Epithelial cell of prostate (primary cell): Measurements from ENCODE around the gene DIAPH2.
"Not testable (repeated sequence)": the region's sequence is repeated elsewhere in the genome, so short reads cannot be mapped to it uniquely, and the experiment has no call there.

Experiments
- DNase-seq: peaks from one replicate; pipeline ENCODE4 v3.0.0-alpha.2; 2011; ENCODE audit warnings: low read depth, low spot score
- H3K27ac ChIP-seq: fragments of 450-650 bp; 2 replicates; pipeline ENCODE4 v1.5.1; 2017; ENCODE audit warnings: mild to moderate bottlenecking

Gene DIAPH2

GRCh38 chrX:97405031-97405660 lies 720.5 kb downstream of the DIAPH2 start:
- no peak for DNase-seq
- H3K27ac ChIP-seq = no peak overlapping the region

- not testable (repeated sequence) for DNase-seq, H3K27ac ChIP-seq
These were observed 725.2 kb downstream of the DIAPH2 start for GRCh38 chrX:97409632-97410415.

GRCh38 chrX:97416461-97416860 lies 731.8 kb downstream of the DIAPH2 start:
- DNase-seq = no peak
- H3K27ac ChIP-seq = no peak overlapping the region

GRCh38 chrX:97429101-97429500 lies 744.5 kb downstream of the DIAPH2 start:
- H3K27ac ChIP-seq = no peak overlapping the region
- DNase-seq = no peak

GRCh38 chrX:97431281-97431680 lies 746.6 kb downstream of the DIAPH2 start:
- no peak overlapping the region for H3K27ac ChIP-seq
- no peak for DNase-seq

GRCh38 chrX:97446298-97446882 lies 761.7 kb downstream of the DIAPH2 start:
- H3K27ac ChIP-seq = no peak overlapping the region
- DNase-seq = no peak

- no peak for DNase-seq
- no peak overlapping the region for H3K27ac ChIP-seq
These were observed 762.7 kb downstream of the DIAPH2 start for GRCh38 chrX:97447306-97447705.

- DNase-seq = no peak
These were observed 767.6 kb downstream of the DIAPH2 start for GRCh38 chrX:97452283-97452682.

GRCh38 chrX:97461763-97462162 lies 777.1 kb downstream of the DIAPH2 start:
- no peak overlapping the region for H3K27ac ChIP-seq
- no peak for DNase-seq

More at GRCh38 chrX:97452283-97452682, 767.6 kb downstream of the DIAPH2 start:
- H3K27ac ChIP-seq = no peak overlapping the region

GRCh38 chrX:97471071-97471470 lies 786.4 kb downstream of the DIAPH2 start:
- no peak for DNase-seq

GRCh38 chrX:97474933-97475332 lies 790.3 kb downstream of the DIAPH2 start:
- no peak overlapping the region for H3K27ac ChIP-seq
- DNase-seq = no peak

More at GRCh38 chrX:97471071-97471470, 786.4 kb downstream of the DIAPH2 start:
- H3K27ac ChIP-seq = no peak overlapping the region

- H3K27ac ChIP-seq = no peak overlapping the region
- DNase-seq = no peak
These were observed 794.7 kb downstream of the DIAPH2 start for GRCh38 chrX:97479106-97479890.

GRCh38 chrX:97481228-97481627 lies 796.6 kb downstream of the DIAPH2 start:
- no peak for DNase-seq
- no peak overlapping the region for H3K27ac ChIP-seq

GRCh38 chrX:97482666-97483300 lies 798.1 kb downstream of the DIAPH2 start:
- no peak overlapping the region for H3K27ac ChIP-seq
- no peak for DNase-seq

GRCh38 chrX:97490656-97491055 lies 806.0 kb downstream of the DIAPH2 start:
- H3K27ac ChIP-seq = no peak overlapping the region
- DNase-seq = no peak

GRCh38 chrX:97494756-97495372 lies 810.2 kb downstream of the DIAPH2 start:
- no peak overlapping the region for H3K27ac ChIP-seq
- no peak for DNase-seq

GRCh38 chrX:97498093-97498492 lies 813.5 kb downstream of the DIAPH2 start:
- DNase-seq = no peak

GRCh38 chrX:97504431-97504830 lies 819.8 kb downstream of the DIAPH2 start:
- DNase-seq = no peak
- no peak overlapping the region for H3K27ac ChIP-seq

More at GRCh38 chrX:97498093-97498492, 813.5 kb downstream of the DIAPH2 start:
- H3K27ac ChIP-seq = no peak overlapping the region

- H3K27ac ChIP-seq = no peak overlapping the region
- no peak for DNase-seq
These were observed 833.1 kb downstream of the DIAPH2 start for GRCh38 chrX:97517763-97518162.

- no peak for DNase-seq
- no peak overlapping the region for H3K27ac ChIP-seq
These were observed 837.7 kb downstream of the DIAPH2 start for GRCh38 chrX:97522307-97522706.
